ENCODE measurements around the gene HELZ. TPM values are rescaled to one million over a fixed set of nuclear protein-coding genes. Genes with fewer than 3 reads are reported as not detected.

HELZ gene
- polyA plus RNA-seq, 2 of the 4 experiments (the other 2 are of a cell fraction): 5.6 to 18.3 TPM

- no peak for TF ChIP-seq HDAC2 (IDR thresholded peaks at IDR 0.05)
- TF ChIP-seq, protein P1, sequence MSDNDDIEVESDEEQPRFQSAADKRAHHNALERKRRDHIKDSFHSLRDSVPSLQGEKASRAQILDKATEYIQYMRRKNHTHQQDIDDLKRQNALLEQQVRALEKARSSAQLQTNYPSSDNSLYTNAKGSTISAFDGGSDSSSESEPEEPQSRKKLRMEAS (IDR thresholded peaks at IDR 0.05): no peak
- TF ChIP-seq REST (IDR thresholded peaks at IDR 0.05): no peak
- no peak for TF ChIP-seq HOXA7 (CRISPR knock-in tag; IDR thresholded peaks at IDR 0.05)
- TF ChIP-seq CBX8 (IDR thresholded peaks at IDR 0.05): no peak
- TF ChIP-seq CHD4 (IDR thresholded peaks at IDR 0.05; ENCODE audit: borderline replicate concordance): no peak
- TF ChIP-seq, protein P2, sequence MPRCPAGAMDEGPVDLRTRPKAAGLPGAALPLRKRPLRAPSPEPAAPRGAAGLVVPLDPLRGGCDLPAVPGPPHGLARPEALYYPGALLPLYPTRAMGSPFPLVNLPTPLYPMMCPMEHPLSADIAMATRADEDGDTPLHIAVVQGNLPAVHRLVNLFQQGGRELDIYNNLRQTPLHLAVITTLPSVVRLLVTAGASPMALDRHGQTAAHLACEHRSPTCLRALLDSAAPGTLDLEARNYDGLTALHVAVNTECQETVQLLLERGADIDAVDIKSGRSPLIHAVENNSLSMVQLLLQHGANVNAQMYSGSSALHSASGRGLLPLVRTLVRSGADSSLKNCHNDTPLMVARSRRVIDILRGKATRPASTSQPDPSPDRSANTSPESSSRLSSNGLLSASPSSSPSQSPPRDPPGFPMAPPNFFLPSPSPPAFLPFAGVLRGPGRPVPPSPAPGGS (IDR thresholded peaks at IDR 0.05): no peak
- TF ChIP-seq CBX2 (IDR thresholded peaks at IDR 0.05; ENCODE audit: borderline replicate concordance, low read depth): no peak
- TF ChIP-seq TP53 (CRISPR knock-in tag; IDR thresholded peaks at IDR 0.05): no peak
- TF ChIP-seq ESRRA (IDR thresholded peaks at IDR 0.05; ENCODE audit: borderline replicate concordance, low read length): no peak
- TF ChIP-seq NFE2L2 (conservative IDR thresholded peaks at IDR 0.05; ENCODE audit: low read length): no peak
- TF ChIP-seq, protein P3, sequence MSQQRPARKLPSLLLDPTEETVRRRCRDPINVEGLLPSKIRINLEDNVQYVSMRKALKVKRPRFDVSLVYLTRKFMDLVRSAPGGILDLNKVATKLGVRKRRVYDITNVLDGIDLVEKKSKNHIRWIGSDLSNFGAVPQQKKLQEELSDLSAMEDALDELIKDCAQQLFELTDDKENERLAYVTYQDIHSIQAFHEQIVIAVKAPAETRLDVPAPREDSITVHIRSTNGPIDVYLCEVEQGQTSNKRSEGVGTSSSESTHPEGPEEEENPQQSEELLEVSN (IDR thresholded peaks at IDR 0.05; ENCODE audit: borderline replicate concordance, low read depth): no peak
- POLR2A ChIA-PET: no interaction called here
- Histone ChIP-seq H3K4me3 (no peak overlapping the region), H3K27ac (no peak overlapping the region), H3K4me1 (peaks cover 8% of the 10 kb centered on the region), H3K9me3 (no peaks in the 10 kb centered on the region), H3K4me2 (no peak overlapping the region)
- CTCF ChIA-PET: interaction anchor here (1.2 kb wide), 1 partner anchor 11 kb away, joined by 6 read pairs; no protein-coding TSS in a partner anchor
- WGBS (ENCODE audit: missing lambda C conversion rate): 90% methylated on average over 2 of the region's 2 CpGs
- no peak for DNase-seq (ENCODE audit: low read depth in 1 of 2, low spot score in 1 of 2)
- no peak for FAIRE-seq
- no peak for ATAC-seq
Measured at GRCh38 chr17:67079491-67079890, 165.5 kb downstream of the HELZ start.

- CTCF ChIA-PET: interaction anchor here (0.9 to 1.2 kb wide), 3 partner anchors 9 to 11 kb away, joined by 3 to 6 read pairs (median 3); no protein-coding TSS in a partner anchor
- TF ChIP-seq CTCF (IDR thresholded peaks at IDR 0.05): no peak
- TF ChIP-seq ESRRA (IDR thresholded peaks at IDR 0.05; ENCODE audit: borderline replicate concordance, low read length): no peak
- TF ChIP-seq FOSB (CRISPR knock-in tag; IDR thresholded peaks at IDR 0.05): no peak
- no peak for TF ChIP-seq HEYL (CRISPR knock-in tag; IDR thresholded peaks at IDR 0.05)
- no peak for TF ChIP-seq NPAS2 (CRISPR knock-in tag; IDR thresholded peaks at IDR 0.05; ENCODE audit: borderline replicate concordance)
- no peak for TF ChIP-seq EHMT2 (IDR thresholded peaks at IDR 0.05; ENCODE audit: low read depth)
- TF ChIP-seq RCOR1 (IDR thresholded peaks at IDR 0.05; ENCODE audit: low read depth, low read length): no peak
- TF ChIP-seq RAD21 (conservative IDR thresholded peaks at IDR 0.05 in 1 of 2, IDR thresholded peaks at IDR 0.05 in 1 of 2): no peak
- TF ChIP-seq HDAC2 (IDR thresholded peaks at IDR 0.05): no peak
- TF ChIP-seq ZC3H11A (IDR thresholded peaks at IDR 0.05): no peak
- no peak for TF ChIP-seq TFCP2L1 (CRISPR knock-in tag; IDR thresholded peaks at IDR 0.05)
- TF ChIP-seq RNF2 (IDR thresholded peaks at IDR 0.05; ENCODE audit: borderline replicate concordance, low read depth): no peak
- TF ChIP-seq HOXB13 (CRISPR knock-in tag; IDR thresholded peaks at IDR 0.05; ENCODE audit: low read depth): no peak
- no peak for TF ChIP-seq MAZ (IDR thresholded peaks at IDR 0.05; ENCODE audit: borderline replicate concordance, low read depth, low read length)
- no peak for TF ChIP-seq ZFP36 (IDR thresholded peaks at IDR 0.05; ENCODE audit: borderline replicate concordance, partially characterized antibody)
- TF ChIP-seq MAFK (IDR thresholded peaks at IDR 0.05; ENCODE audit: partially characterized antibody): no peak
- no peak for TF ChIP-seq PBX3 (IDR thresholded peaks at IDR 0.05)
- POLR2A ChIA-PET: no interaction called here
- Histone ChIP-seq H3K27ac (no peak overlapping the region), H3K4me3 (no peak overlapping the region), H3K4me1 (peaks cover 9% of the 10 kb centered on the region), H3K4me2 (no peak overlapping the region), H3K9me3 (no peaks in the 10 kb centered on the region)
- FAIRE-seq: no peak
- WGBS (ENCODE audit: missing lambda C conversion rate): 90% methylated on average over 11 of the region's 11 CpGs
- no peak for DNase-seq (ENCODE audit: low read depth in 1 of 2, low spot score in 1 of 2)
- no peak for ATAC-seq
Measured at GRCh38 chr17:67078292-67078691, 166.7 kb downstream of the HELZ start.
